SU-DHL-6 (cell line): ENCODE measurements around the gene ODAPH.
"Not testable (repeated sequence)": the region's sequence is repeated elsewhere in the genome, so short reads cannot be mapped to it uniquely, and the experiment has no call there.

Experiments used
- CTCF ChIP-seq: fragments of 200-600 bp; sonication (generic); IDR thresholded peaks from one replicate; pipeline ENCODE4 v1.5.1; 2017; ENCODE audit warnings: antibody characterized with exemption, mild to moderate bottlenecking, low read length, moderate library complexity; ENCODE audit not compliant: insufficient read depth, poor library complexity, severe bottlenecking
- EZH2phosphoT487 ChIP-seq: fragments of 200-600 bp; sonication (generic), shearing (Covaris generic); conservative IDR thresholded peaks from 2 replicates; pipeline ENCODE4 v1.6.1; 2018; ENCODE audit warnings: mild to moderate bottlenecking, antibody characterized with exemption, low read length, moderate library complexity, mixed read lengths

DNA sequence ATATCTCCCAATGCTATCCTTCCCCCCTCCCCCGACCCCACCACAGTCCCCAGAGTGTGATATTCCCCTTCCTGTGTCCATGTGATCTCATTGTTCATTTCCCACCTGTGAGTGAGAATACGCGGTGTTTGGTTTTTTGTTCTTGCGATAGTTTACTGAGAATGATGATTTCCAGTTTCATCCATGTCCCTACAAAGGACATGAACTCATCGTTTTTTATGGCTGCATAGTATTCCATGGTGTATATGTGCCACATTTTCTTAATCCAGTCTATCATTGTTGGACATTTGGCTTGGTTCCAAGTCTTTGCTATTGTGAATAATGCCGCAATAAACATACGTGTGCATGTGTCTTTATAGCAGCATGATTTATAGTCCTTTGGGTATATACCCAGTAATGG lies 36.4 kb upstream of the ODAPH start:
- TF ChIP-seq CTCF, EZH2phosphoT487: not testable (repeated sequence)
